RWPE1 (cell line): ENCODE measurements around the gene SPEM3.
A peak's percentile ranks its signal among the peaks of the same experiment; 100 is the strongest.
"Not testable (repeated sequence)": the region's sequence is repeated elsewhere in the genome, so short reads cannot be mapped to it uniquely, and the experiment has no call there.

Experiments
- CTCF ChIA-PET: fragments of 350-600 bp; sonication (Branson Sonifier 250); formaldehyde crosslinking; extraction: SDS; loops from one replicate; lab custom pipeline; 2021; lab: Yijun Ruan, JAX
- POLR2A ChIA-PET: fragments of 400-600 bp; formaldehyde crosslinking; extraction: SDS; loops from one replicate; lab custom pipeline; 2020; ENCODE audit warnings: antibody characterized with exemption; ENCODE audit not compliant: low non-redundant PET; lab: Yijun Ruan, JAX
- DNase-seq: peaks from one replicate; pipeline ENCODE4 v3.0.0; 2012; ENCODE audit warnings: low spot score
- H3K27ac ChIP-seq: fragments of 450-650 bp; 2 replicates; pipeline ENCODE4 v1.5.1; 2017
- CTCF ChIP-seq: fragments of 450-650 bp; conservative IDR thresholded peaks from 2 replicates; pipeline ENCODE4 v1.5.1; 2017; ENCODE audit warnings: low read depth, mild to moderate bottlenecking

SPEM3 gene

DNA sequence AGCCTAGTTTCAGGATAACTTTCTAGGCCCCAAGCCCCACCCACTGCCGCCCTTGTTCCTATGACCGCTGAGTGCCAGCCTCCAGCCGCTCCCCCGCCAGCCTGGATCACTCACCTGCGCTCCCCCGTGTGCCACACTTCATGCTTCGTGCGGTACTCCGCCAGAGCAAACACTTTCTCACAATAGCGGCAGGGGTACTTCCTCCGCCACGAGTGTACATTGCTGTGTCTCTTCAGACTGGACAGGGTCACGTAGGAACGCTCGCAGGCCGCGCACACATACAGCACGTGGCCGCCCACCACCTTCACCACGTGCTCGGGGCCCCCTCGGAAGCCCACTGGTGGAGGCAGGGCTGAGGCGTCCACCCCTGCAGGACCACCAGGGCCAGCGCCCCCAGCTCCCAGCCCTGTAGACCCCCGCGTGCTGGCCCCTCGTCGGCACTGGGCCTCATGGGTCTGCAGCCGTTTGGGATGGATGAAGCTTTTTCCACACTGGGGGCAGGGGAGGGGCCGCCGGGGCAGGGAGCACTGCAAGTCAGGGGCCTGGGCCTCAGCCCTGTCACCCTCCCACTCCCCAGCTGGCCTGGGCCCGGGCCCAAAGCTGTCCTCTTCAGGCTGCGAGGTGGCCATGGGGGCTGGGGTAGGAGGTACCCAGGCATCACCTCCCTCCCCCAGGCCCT is 37.1 kb downstream of the SPEM3 start:
- ChIA-PET POLR2A (interaction anchor here (0.7 kb wide), 1 partner anchor 22 kb away, joined by 3 read pairs; no protein-coding TSS in a partner anchor), CTCF (no interaction called here)
- no peak for DNase-seq
- no peak for TF ChIP-seq CTCF
- peak overlapping the region; percentile 53 for H3K27ac ChIP-seq

DNA sequence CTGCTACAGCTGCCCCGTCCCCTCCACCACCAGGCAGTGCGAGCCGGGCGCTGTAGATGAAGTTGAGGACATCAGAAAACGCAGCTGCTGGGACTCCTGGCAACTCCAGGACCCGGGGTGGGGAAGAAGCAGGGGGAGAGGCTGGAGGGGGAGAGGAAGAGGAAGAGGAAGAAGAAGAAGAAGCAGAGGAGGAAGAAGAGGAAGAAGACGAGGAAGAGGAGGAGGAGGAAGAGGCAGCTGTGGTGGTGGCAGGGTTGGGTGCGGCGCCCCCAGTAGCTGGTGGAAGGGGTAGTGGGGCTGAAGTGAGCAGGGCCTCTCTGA is 37.6 kb downstream of the SPEM3 start:
- no peak for DNase-seq
- ChIA-PET POLR2A (interaction anchor here (0.7 kb wide), 1 partner anchor 23 kb away, joined by 3 read pairs; no protein-coding TSS in a partner anchor), CTCF (no interaction called here)
- TF ChIP-seq CTCF: no peak
- peak overlapping the region; percentile 53 for H3K27ac ChIP-seq

- no peak for TF ChIP-seq CTCF
- ChIA-PET CTCF (no interaction called here), POLR2A (interaction anchor here (0.6 kb wide), 2 partner anchors 29 to 99 kb away, joined by 3 to 4 read pairs; no protein-coding TSS in a partner anchor)
- peak overlapping the region; percentile 53 for H3K27ac ChIP-seq
- DNase-seq: no peak
These were observed 38.1 kb downstream of the SPEM3 start for GRCh38 chr17:7466639-7467341.

- no peak for TF ChIP-seq CTCF
- ChIA-PET CTCF (no interaction called here), POLR2A (interaction anchor here (0.6 kb wide), 1 partner anchor 98 kb away, joined by 4 read pairs; no protein-coding TSS in a partner anchor)
- peak overlapping the region; percentile 53 for H3K27ac ChIP-seq
- no peak for DNase-seq
These were observed 38.8 kb downstream of the SPEM3 start for GRCh38 chr17:7467498-7467897.

DNA sequence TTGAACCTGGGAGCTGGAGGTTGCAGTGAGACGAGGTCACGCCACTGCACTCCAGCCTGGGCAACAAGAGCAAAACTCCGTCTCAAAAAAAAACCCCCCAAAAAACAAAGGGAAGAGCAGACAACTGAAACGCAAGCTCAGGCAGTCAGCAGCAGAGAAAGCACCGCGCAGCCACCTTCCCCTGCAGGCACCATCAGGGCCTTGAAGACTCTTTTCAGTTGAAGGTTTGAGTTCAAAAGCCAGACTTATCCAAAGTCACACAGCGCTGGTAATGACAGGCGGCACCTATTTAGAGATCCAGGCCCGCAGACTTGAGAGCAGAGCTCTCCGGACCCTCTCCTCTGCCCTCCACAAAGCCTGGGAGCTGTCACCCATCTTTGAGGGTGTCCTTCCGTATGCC is 39.6 kb downstream of the SPEM3 start:
- TF ChIP-seq CTCF: no peak
- ChIA-PET CTCF (no interaction called here), POLR2A (no interaction called here)
- no peak for DNase-seq
- H3K27ac ChIP-seq: peak overlapping the region; percentile 53

- POLR2A ChIA-PET: no interaction called here
- CTCF ChIA-PET: no interaction called here
- H3K27ac ChIP-seq: peak overlapping the region; percentile 53
- no peak for TF ChIP-seq CTCF
- DNase-seq: no peak
These were observed 40.2 kb downstream of the SPEM3 start for GRCh38 chr17:7468804-7469389.

DNA sequence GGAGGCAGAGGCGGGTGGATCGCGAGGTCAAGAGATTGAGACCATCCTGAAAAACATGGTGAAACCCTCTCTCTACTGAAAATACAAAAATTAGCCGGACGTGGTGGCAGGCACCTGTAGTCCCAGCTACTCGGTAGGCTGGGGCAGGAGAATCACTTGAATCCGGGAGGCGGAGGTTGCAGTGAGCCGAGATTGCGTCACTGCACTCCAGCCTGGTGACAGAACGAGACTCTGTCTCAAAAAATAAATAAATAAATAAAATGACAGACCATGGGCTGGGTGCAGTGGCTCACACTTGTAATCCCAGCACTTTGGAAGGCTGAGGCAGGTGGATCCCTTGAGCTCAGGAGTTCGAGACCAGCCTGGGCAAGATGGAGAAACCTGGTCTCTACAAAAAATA is 41.2 kb downstream of the SPEM3 start:
- CTCF ChIA-PET, DNase-seq, POLR2A ChIA-PET: not testable (repeated sequence)
- H3K27ac ChIP-seq: peak overlapping the region; percentile 53

DNA sequence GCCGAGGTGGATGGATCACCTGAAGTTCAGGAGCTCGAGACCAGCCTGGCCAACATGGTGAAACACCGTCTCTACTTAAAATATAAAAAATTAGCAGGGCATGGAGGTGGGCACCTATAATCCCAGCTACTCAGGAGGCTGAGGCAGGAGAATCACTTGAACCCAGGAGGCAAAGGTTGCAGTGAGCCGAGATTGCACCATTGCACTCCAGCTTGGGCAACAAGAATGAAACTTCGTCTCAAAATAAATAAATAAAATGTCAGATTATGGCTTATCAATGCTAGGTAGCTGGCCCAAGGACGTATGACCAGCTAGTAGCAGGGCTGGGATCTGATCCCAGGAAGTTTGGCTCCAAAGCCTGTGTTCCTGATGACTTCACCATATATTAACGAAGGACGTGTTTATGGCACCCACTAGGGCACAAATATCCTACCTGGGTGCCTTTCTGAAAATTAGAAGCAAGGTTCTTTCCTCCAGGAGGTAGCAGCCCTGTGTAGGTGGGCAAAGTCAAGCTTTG is 41.9 kb downstream of the SPEM3 start:
- CTCF ChIA-PET, POLR2A ChIA-PET: not testable (repeated sequence)

More for the DNA sequence above, 41.9 kb downstream of the SPEM3 start:
- H3K27ac ChIP-seq: peak overlapping the region; percentile 53
- DNase-seq: not testable (repeated sequence)
